ENCODE measurements around the gene TUBB2A. TPM values are rescaled to one million over a fixed set of nuclear protein-coding genes. Genes with fewer than 3 reads are reported as not detected.
A peak's percentile ranks its signal among the peaks of the same experiment; 100 is the strongest.

Gene TUBB2A
- total and polyA plus RNA-seq, 2 of the 13 experiments (the other 11 are each of a cell fraction or from before 2014, with no cell fraction given), result 35.3 to 106 TPM

- TF ChIP-seq ZNF441 (CRISPR knock-in tag; IDR thresholded peaks at IDR 0.05; ENCODE audit: borderline replicate concordance) (0 out of 2 replicates have a peak, but pooled peaks have one; percentile 5), HOXA5 (CRISPR knock-in tag; IDR thresholded peaks at IDR 0.05) (0 out of 2 replicates have a peak, but pooled peaks have one; percentile 11), KLF12 (CRISPR knock-in tag; IDR thresholded peaks at IDR 0.05; ENCODE audit: borderline replicate concordance) (0 out of 2 replicates have a peak, but pooled peaks have one; percentile 27), ZFY (CRISPR knock-in tag; IDR thresholded peaks at IDR 0.05) (peak; percentile 2; the same call in 1 of the 2 replicates), IRX3 (CRISPR knock-in tag; IDR thresholded peaks at IDR 0.05; ENCODE audit: borderline replicate concordance, low read depth) (no peak), BRCA1 (CRISPR knock-in tag; IDR thresholded peaks at IDR 0.05) (0 out of 2 replicates have a peak, but pooled peaks have one; percentile 35)
Observed at GRCh38 chr6:3194535-3195419, 37.4 kb upstream of the TUBB2A start (continued).

DNA sequence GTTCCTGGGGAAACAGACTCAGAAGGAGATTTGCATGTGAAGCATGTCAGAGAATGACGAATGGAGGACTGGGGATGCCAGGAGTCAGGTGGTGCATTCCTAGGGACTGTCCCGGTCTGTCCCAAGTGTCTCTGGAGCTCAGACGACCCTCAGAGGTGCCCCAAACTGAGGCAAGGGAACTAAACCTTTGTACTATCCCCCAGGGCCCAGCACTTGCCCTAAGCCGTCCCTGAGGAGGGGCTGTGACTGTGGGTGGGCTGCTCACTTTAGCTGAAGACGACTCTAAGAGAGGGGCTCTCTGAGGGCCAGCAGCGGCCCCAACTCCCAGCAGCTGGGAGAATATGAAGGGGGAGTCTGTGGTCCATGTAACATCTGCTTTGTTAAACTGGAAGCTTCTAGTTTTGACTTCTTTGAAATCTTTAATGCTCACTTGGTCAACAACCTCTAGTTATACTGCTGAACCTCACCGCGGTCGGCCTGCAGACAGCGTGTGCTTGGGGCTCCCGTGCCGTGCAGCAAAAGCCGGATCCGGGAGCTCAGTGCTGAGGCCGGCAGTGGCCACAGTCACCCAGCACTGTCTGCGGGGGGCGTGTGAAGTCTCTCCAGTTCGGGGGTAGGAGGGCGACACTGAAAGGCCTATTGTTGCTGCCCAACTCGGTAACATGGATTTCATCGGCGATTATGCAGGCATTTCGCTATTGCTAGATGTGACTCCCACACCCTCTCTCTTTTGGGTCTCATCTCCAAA, 35.9 kb upstream of the TUBB2A start:
- no peaks in the 10 kb centered on the region for H4K20me1 ChIP-seq (ENCODE audit: insufficient read depth, low read length)
- H3K4me1 ChIP-seq (ENCODE audit: insufficient read depth, low read length), result peaks cover 39% of the 10 kb centered on the region
- H3K79me2 ChIP-seq (ENCODE audit: insufficient read depth, low read length), result peaks cover 7% of the 10 kb centered on the region
- no peak overlapping the region for H3K9ac ChIP-seq (ENCODE audit: insufficient read depth, low read depth, low read length)
- FAIRE-seq, result no peak
- DNase-seq (ENCODE audit: low spot score), result no peak
- intact Hi-C loops (cut with micrococcal nuclease; ENCODE audit: unreplicated experiment), result no loop called here
- no peak overlapping the region for H3K27ac ChIP-seq (ENCODE audit: extremely low read length, insufficient read depth, low read length)
- no peaks in the 10 kb centered on the region; a peak in 2 of 5 replicates for H3K27me3 ChIP-seq (ENCODE audit: control insufficient read depth in 1 of 2, insufficient read depth in 2 of 2, low read length in 2 of 2)
- CTCF ChIA-PET (ENCODE audit: low intra/inter-chr PET ratio, low total read pairs), result no interaction called here
- ATAC-seq, result no peak
- no TSS peak for BruUV-seq (replicated peaks)
- 63% methylated on average over 23 of the region's 23 CpGs for WGBS (ENCODE audit: low lambda C conversion rate)
- H3K4me2 ChIP-seq (ENCODE audit: low read depth, low read length), result no peak overlapping the region; the same call in 1 of the 2 replicates
- H3K9me3 ChIP-seq (ENCODE audit: low read length), result no peaks in the 10 kb centered on the region
- in situ Hi-C loops (cut with HindIII; ENCODE audit: extremely low pct_ligation_motif_present, low pct_unique_long_range_greater_than_20kb), result no loop called here
- no peaks in the 10 kb centered on the region; a peak in 1 of 5 replicates for H3K36me3 ChIP-seq (replicated peaks in 1 of 2; ENCODE audit: control insufficient read depth in 1 of 2, insufficient read depth in 2 of 2, low read length in 2 of 2)
- POLR2A ChIA-PET, result no interaction called here
- H3K4me3 ChIP-seq (replicated peaks in 1 of 3; ENCODE audit: insufficient read depth in 1 of 3, low read depth in 2 of 3, low read length in 3 of 3), result no peak overlapping the region
- H2AFZ ChIP-seq (ENCODE audit: low read length), result no peak overlapping the region
- no peak for TF ChIP-seq SIX1 (CRISPR knock-in tag; IDR thresholded peaks at IDR 0.05; ENCODE audit: borderline replicate concordance)
- no peak for TF ChIP-seq ZMAT3 (CRISPR knock-in tag; conservative IDR thresholded peaks at IDR 0.05)
- no peak for TF ChIP-seq KDM3A (CRISPR knock-in tag; IDR thresholded peaks at IDR 0.05; ENCODE audit: low read depth)
- TF ChIP-seq ZNF687 (CRISPR knock-in tag; IDR thresholded peaks at IDR 0.05), result peak; percentile 31
- TF ChIP-seq, protein P1, sequence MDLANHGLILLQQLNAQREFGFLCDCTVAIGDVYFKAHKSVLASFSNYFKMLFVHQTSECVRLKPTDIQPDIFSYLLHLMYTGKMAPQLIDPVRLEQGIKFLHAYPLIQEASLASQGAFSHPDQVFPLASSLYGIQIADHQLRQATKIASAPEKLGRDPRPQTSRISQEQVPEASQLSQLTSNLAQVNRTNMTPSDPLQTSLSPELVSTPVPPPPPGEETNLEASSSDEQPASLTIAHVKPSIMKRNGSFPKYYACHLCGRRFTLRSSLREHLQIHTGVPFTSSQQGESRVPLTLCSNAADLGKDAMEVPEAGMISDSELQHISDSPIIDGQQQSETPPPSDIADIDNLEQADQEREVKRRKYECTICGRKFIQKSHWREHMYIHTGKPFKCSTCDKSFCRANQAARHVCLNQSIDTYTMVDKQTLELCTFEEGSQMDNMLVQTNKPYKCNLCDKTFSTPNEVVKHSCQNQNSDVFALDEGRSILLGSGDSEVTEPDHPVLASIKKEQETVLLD (CRISPR knock-in tag; IDR thresholded peaks at IDR 0.05; ENCODE audit: low read depth), result no peak
- TF ChIP-seq WIZ (CRISPR knock-in tag; IDR thresholded peaks at IDR 0.05), result no peak
- no peak for TF ChIP-seq HDAC6 (IDR thresholded peaks at IDR 0.05; ENCODE audit: low read depth, low read length)
- TF ChIP-seq ZNF354B (CRISPR knock-in tag; IDR thresholded peaks at IDR 0.05), result no peak
- TF ChIP-seq RBFOX2 (IDR thresholded peaks at IDR 0.05; ENCODE audit: low read depth, low read length), result no peak
- TF ChIP-seq NFKBIZ (CRISPR knock-in tag; IDR thresholded peaks at IDR 0.05), result no peak
- TF ChIP-seq EED (CRISPR knock-in tag; IDR thresholded peaks at IDR 0.05), result 0 out of 2 replicates have a peak, but pooled peaks have one; percentile 26

Data from HepG2 (cell line).